Activated naive CD4-positive, alpha-beta T cell treated with anti-CD3 and anti-CD28 coated beads, Interleukin-2, amount 50 U/mL, for 16 hours (primary cell): Measurements from ENCODE around the gene PLXNB1.
"Not testable (repeated sequence)": the region's sequence is repeated elsewhere in the genome, so short reads cannot be mapped to it uniquely, and the experiment has no call there.

Source experiments
- DNase-seq: peaks from one replicate; pipeline ENCODE4 v3.0.0-alpha.2; 2020

Gene PLXNB1

GRCh38 chr3:48402907-48403306, 27.0 kb downstream of the PLXNB1 start:
- DNase-seq = no peak

- DNase-seq = no peak
These were observed 27.6 kb downstream of the PLXNB1 start for GRCh38 chr3:48402281-48402732.

GRCh38 chr3:48401434-48401901, 28.4 kb downstream of the PLXNB1 start:
- DNase-seq = not testable (repeated sequence)

GRCh38 chr3:48400824-48401433, 29.0 kb downstream of the PLXNB1 start:
- DNase-seq = peak; percentile 58

- DNase-seq = no peak
These were observed 30.3 kb downstream of the PLXNB1 start for GRCh38 chr3:48399387-48400172.

GRCh38 chr3:48398701-48399386, 31.0 kb downstream of the PLXNB1 start:
- DNase-seq = no peak

GRCh38 chr3:48397767-48398681, 31.9 kb downstream of the PLXNB1 start:
- DNase-seq = no peak

GRCh38 chr3:48395714-48396113, 34.2 kb downstream of the PLXNB1 start:
- no peak for DNase-seq

- no peak for DNase-seq
These were observed 35.5 kb downstream of the PLXNB1 start for GRCh38 chr3:48394391-48394790.

GRCh38 chr3:48388966-48389365, 40.9 kb downstream of the PLXNB1 start:
- DNase-seq = no peak

GRCh38 chr3:48387634-48388033, 42.3 kb downstream of the PLXNB1 start:
- DNase-seq = no peak

GRCh38 chr3:48372862-48373435, 56.9 kb downstream of the PLXNB1 start:
- no peak for DNase-seq

GRCh38 chr3:48372377-48372770, 57.5 kb downstream of the PLXNB1 start:
- DNase-seq = no peak

- no peak for DNase-seq
These were observed 58.1 kb downstream of the PLXNB1 start, which contains the start of gene FBXW12 for GRCh38 chr3:48371651-48372376. Gene FBXW12, plus strand, starts transcription at chr3:48372219. Its CDS starts 549 bp downstream, at chr3:48372768.

- no peak for DNase-seq
These were observed 59.6 kb downstream of the PLXNB1 start for GRCh38 chr3:48370333-48370713.

- DNase-seq = no peak
These were observed 60.1 kb downstream of the PLXNB1 start for GRCh38 chr3:48369693-48370332.

- no peak for DNase-seq
These were observed 62.7 kb downstream of the PLXNB1 start for GRCh38 chr3:48367201-48367600.

- DNase-seq = no peak
These were observed 65.0 kb downstream of the PLXNB1 start for GRCh38 chr3:48364840-48365239.

- DNase-seq = no peak
These were observed 68.0 kb downstream of the PLXNB1 start for GRCh38 chr3:48361928-48362327.

GRCh38 chr3:48356419-48356818, 73.5 kb downstream of the PLXNB1 start:
- no peak for DNase-seq

- no peak for DNase-seq
These were observed 75.9 kb downstream of the PLXNB1 start for GRCh38 chr3:48353987-48354386.
